GM18519 (cell line): Measurements from ENCODE around the gene SRP68.

Source experiments
- ATAC-seq: cut with Tn5 transposase; IDR thresholded peaks from one replicate; pipeline ENCODE4 v1.9.1; 2021; ENCODE audit warnings: mild to moderate bottlenecking, moderate library complexity; ENCODE audit not compliant: unreplicated experiment, low FRiP score

Gene SRP68

GRCh38 chr17:76072148-76072858 is at the start of gene SRP68:
Gene SRP68, minus strand, starts transcription at chr17:76072517. Its CDS starts 26 bp downstream, at chr17:76072491.
- ATAC-seq: peak; percentile 53

DNA sequence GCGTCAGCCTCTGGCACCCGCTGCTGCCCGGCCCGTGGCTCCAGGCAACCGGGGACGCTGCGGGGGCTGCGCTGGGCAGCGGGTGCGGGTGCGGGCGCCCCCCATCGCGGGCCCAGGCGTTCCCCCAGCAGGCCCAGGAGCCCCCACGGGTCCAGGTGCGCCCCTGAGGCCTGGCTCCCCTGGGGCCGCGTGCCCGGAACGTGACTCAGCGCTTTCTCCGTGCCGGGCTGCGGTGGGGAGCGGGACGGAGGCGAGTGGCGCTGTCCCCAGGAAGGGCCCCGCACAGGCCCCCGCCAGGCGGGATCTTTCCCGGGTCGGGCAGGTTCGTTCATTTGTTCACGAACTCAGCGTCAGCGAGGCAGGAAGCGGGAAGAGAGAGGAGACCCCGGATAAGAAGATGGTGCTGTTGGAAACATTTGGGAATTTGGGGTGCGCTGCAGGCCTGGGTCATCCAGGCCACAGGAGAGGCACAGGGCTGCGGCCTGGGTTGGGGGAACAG is 49.7 kb upstream of the SRP68 start:
- no peak for ATAC-seq

DNA sequence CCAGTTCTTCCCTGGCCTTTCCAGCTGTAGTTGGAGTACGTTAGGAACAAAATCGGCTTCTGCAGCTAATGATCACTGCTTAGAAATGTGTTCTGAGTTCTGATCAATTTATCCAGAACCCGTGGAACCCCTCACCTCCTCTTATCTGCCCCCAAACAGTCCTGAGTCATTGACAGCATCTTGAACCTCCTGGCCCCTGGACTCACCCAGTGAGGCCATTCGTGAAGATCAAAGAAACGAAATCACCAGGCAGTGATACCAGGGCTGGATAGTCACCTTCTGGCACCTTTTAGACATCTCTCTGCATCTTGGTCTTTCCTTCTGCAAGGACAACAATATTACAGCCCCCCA is 48.3 kb upstream of the SRP68 start:
- ATAC-seq: no peak

- ATAC-seq: no peak
Observed at GRCh38 chr17:76119409-76120371, 47.4 kb upstream of the SRP68 start.

- ATAC-seq: no peak
Observed at GRCh38 chr17:76115138-76115754, 42.9 kb upstream of the SRP68 start.

DNA sequence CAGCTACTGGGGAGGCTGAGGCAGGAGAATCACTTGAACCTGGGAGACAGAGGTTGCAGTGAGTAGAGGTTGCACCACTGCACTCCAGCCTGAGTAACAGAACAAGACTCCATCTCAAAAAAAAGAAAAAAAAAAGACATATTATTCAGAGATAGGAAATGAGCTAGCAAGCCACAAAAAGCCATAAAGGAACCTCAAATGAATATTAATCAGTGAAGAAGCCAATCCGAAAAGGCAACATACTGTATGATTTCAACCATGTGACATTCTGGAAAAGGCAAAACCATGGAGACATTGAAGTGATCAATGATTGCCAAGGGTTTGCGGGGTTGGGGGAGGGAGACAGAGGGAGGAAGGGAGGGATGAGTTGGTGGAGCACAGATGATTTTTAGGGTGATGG is 39.6 kb upstream of the SRP68 start:
- no peak for ATAC-seq

GRCh38 chr17:76107509-76107908 is 35.2 kb upstream of the SRP68 start:
- no peak for ATAC-seq

DNA sequence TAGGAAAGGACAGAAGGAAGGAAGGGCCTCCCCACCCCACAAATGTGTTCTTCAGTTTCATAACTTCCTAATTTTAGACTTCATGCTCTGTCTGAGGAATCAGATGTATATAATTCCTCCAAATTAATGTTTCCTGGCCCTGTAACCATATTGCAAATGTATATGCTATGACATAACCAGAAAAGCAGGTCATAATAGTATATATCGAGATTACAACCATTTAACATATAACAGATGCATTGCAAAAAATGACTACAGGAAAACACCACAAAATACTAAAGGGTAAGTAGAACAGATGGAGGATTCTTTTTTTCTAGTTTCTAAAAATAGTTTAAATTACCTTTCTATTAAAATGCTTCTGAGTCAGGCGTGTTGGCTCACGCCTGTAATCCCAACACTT is 34.4 kb upstream of the SRP68 start:
- ATAC-seq: no peak

GRCh38 chr17:76104896-76105231 is 32.5 kb upstream of the SRP68 start:
- no peak for ATAC-seq

GRCh38 chr17:76104140-76104895 is 32.0 kb upstream of the SRP68 start:
- no peak for ATAC-seq

GRCh38 chr17:76103274-76104139 is 31.2 kb upstream of the SRP68 start, which contains the start of gene EXOC7:
Gene EXOC7, minus strand, starts transcription at chr17:76103787. Its CDS starts 95 bp downstream, at chr17:76103692.
- peak; percentile 53 for ATAC-seq

DNA sequence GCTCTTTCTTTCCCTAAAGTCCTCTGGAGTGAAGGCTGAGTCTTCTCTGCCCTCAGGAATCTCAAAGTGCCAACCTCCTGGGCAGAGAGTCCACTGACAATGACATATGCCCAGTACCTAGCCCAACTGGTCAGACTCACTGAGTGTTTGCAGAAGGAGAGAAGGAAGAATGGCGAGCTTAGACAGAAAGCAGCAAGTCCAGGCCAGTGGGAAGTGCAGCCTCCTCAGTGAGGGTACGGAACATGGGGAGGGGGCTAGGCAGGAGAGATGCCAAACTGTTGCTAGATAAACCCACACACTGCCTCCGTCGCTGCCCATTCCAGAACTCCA is 30.6 kb upstream of the SRP68 start:
- no peak for ATAC-seq

GRCh38 chr17:76097716-76098295 is 25.5 kb upstream of the SRP68 start:
- no peak for ATAC-seq

DNA sequence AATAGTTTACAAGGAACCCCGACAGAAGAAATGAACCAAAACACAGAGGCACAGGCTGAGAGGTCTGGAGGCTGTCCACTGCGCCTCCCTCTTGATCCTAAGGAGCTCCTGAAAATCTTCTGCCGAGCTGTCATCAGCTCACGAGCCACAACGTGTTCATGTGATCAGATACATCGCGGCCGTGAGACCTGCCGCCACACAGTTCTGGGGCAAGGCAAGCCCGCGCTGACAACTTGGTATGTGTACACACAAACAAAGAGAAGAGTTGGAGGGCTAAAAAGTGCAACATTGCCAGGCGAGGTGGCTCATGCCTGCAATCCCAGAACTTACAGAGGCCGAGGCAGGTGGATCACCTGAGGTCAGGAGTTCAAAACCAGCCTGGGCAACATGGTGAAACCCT is 23.6 kb upstream of the SRP68 start:
- ATAC-seq: no peak

- ATAC-seq: no peak
Observed at GRCh38 chr17:76094046-76094445, 21.7 kb upstream of the SRP68 start.

- ATAC-seq: no peak
Observed at GRCh38 chr17:76092526-76093413, 20.5 kb upstream of the SRP68 start.

DNA sequence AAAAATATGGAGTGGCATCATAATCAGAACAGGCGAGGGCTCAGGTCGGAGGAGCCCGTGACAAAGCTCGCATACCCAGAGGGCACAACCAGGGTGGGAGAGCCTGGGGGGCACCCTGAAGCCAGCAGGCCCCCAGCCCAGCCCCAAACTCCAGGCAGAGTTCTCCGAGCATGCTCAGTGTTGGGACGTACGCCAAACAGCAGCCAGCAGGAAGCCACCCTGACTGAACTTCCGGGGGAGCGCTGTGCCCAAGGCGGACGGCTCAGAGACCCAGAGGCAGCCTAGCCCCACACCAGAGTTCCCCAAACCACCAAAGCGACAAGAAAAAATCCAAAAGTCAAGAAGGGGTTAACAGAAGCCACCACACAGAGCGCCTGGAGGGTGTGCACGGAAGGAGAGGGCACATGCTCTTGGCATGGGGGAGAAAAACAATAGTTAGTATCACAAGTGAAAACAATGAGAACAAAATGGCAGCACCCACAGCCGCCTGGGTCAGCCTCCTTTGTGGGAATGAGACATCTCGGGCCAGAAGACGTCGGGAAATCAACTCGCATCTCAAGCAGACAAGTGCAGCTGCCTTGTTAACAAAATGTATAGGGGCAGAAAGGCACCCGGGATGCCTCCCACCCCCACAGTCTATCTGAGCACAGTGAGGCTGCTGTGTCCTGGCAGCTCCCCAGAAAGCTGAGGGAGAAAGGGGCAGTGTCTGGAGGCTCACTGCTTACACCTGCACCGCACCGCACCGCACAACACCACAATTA is 19.4 kb upstream of the SRP68 start:
- ATAC-seq: no peak
